Measurements from ENCODE around the gene ARTN.

- TF ChIP-seq CTCF (conservative IDR thresholded peaks at IDR 0.05; ENCODE audit: low read length) (no peak), EZH2phosphoT487 (IDR thresholded peaks at IDR 0.05; ENCODE audit: borderline replicate concordance) (no peak)
These were observed 45.9 kb upstream of the ARTN start for GRCh38 chr1:43887748-43888147.

Data from Loucy (cell line).